Upper lobe of left lung (tissue), 6 donors: ENCODE results near the gene CUL9. TPM values are rescaled to one million over a fixed set of nuclear protein-coding genes. Genes with fewer than 3 reads are reported as not detected.
A peak's percentile ranks its signal among the peaks of the same experiment; 100 is the strongest.

Experiments
- ATAC-seq, 2 donors: fragments of 200-7000 bp; cut with Tn5 transposase; one replicate each; pipeline ENCODE4 v1.9.1; 2022; ENCODE audit warnings: mild to moderate bottlenecking in 2 of 2, moderate library complexity in 2 of 2; ENCODE audit not compliant: low FRiP score in 2 of 2
- DNase-seq, 2 donors: peaks; one replicate each; pipeline ENCODE4 v3.0.0-alpha.2; 2019 to 2020
- H3K27ac ChIP-seq, 4 donors: fragments of 200-600 bp; sonication (generic); one replicate each; pipeline ENCODE4 v1.5.1; 2016 to 2019
- H3K27me3 ChIP-seq, 4 donors: fragments of 200-600 bp; sonication (generic); one replicate each; pipeline ENCODE4 v1.5.1; 2017 to 2019
- H3K36me3 ChIP-seq, 4 donors: fragments of 200-600 bp; sonication (generic); one replicate each; pipeline ENCODE4 v1.5.1; 2016 to 2019
- H3K4me1 ChIP-seq, 4 donors: fragments of 200-600 bp; sonication (generic); one replicate each; pipeline ENCODE4 v1.5.1; 2018 to 2019
- H3K4me3 ChIP-seq, 4 donors: fragments of 200-600 bp; sonication (generic); one replicate each; pipeline ENCODE4 v1.5.1; 2017 to 2019; ENCODE audit warnings: mild to moderate bottlenecking in 2 of 4, moderate library complexity in 1 of 4
- H3K9me3 ChIP-seq, 4 donors: fragments of 200-600 bp; sonication (generic); one replicate each; pipeline ENCODE4 v1.5.1; 2018 to 2019
- EP300 ChIP-seq, 4 donors: sonication (generic); formaldehyde crosslinking; IDR thresholded peaks; one replicate each; pipeline ENCODE4 v1.5.1; 2017; ENCODE audit warnings: antibody characterized with exemption in 4 of 4, control low read depth in 2 of 4
- POLR2A ChIP-seq, 4 donors: fragments of 450-650 bp; IDR thresholded peaks; one replicate each; pipeline ENCODE4 v1.5.1; 2016 to 2017; ENCODE audit warnings: antibody characterized with exemption in 4 of 4, mild to moderate bottlenecking in 2 of 4
- POLR2AphosphoS5 ChIP-seq, 2 donors: sonication (generic); formaldehyde crosslinking; IDR thresholded peaks; one replicate each; pipeline ENCODE4 v1.5.1; 2017; ENCODE audit warnings: antibody characterized with exemption in 2 of 2
- WGBS, 2 donors: methylation state at CpG; one replicate each; pipeline ENCODE4 v1.1.5; 2017 to 2018; 5-methylcytosine and 5-hydroxymethylcytosine counted together
- total RNA-seq, 6 donors: library from RNA; depleted of rRNA in 4 of 6; stranded (reverse); fragments of >200 nt in 4 of 6; gene quantifications; one replicate each; pipeline versions ENCODE4 v1.1.0 to v1.2.1, GENCODE V29; 2016 to 2021
- TF ChIP-seq, protein P1 (sequence below), 6 experiments: fragments of 450-650 bp in 4 of 6; fragments of 200-600 bp in 2 of 6; sonication (generic) in 2 of 6; IDR thresholded peaks; one replicate each; pipeline ENCODE4 v1.5.1; 2016 to 2019; ENCODE audit warnings: antibody characterized with exemption in 6 of 6
- donor health status: DM: no; HTN: no; CAD: no; lungs with moderate emphysema.
- donor health status: DM: no; HTN: yes; CAD: no; lungs with severe emphysema.

The CUL9 gene
- total RNA-seq, 6 donors from 2014 or later: 26.9 to 105 (median 47.5) TPM

DNA sequence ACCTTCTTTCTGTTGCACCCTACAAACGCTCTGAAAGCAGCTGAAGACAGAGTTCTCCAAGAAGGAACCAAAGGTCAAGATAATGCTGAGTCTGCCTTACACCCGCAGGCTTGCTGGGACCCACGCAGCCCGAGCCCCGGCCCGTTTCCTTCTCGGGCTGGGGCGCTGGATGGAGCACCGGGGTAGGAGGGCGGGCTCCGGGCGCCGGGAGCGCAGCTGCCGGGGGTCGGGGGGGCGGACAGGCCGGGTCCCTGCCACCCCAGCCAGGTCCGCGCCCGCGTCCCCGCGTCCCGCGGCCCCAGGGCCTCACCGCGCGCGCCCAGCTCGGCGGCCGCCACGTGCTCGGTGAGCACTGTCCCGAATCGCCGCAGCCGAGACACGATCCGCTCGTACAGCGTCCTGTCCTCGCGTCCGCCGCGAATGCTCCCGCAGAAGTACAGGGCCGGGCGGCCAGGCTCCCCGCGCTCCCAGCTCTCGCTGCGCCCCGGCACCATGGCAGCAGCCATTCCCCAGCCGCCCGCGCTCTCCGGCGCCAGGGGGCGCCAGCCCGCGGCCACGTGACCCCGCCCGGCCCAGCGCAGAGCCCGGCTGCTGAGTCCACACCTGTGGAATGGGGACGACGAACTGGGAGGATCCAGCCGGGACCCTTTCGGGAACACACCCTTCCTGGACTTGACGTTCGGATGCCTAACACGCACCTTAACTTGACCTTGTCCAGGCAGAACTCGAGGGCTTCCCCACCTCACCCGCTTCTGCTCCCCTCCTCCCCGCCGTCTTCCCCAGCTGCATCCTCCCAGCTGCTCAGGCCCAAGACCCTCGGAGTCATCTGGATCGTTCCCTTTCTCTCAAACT, 47.2 kb downstream of the CUL9 start, which contains the start of gene DNPH1:
Gene DNPH1, minus strand, starts transcription at position 531 of the 852 bp plus-strand sequence. Its CDS starts 25 bp downstream, at position 506.
- TF ChIP-seq, protein P1, sequence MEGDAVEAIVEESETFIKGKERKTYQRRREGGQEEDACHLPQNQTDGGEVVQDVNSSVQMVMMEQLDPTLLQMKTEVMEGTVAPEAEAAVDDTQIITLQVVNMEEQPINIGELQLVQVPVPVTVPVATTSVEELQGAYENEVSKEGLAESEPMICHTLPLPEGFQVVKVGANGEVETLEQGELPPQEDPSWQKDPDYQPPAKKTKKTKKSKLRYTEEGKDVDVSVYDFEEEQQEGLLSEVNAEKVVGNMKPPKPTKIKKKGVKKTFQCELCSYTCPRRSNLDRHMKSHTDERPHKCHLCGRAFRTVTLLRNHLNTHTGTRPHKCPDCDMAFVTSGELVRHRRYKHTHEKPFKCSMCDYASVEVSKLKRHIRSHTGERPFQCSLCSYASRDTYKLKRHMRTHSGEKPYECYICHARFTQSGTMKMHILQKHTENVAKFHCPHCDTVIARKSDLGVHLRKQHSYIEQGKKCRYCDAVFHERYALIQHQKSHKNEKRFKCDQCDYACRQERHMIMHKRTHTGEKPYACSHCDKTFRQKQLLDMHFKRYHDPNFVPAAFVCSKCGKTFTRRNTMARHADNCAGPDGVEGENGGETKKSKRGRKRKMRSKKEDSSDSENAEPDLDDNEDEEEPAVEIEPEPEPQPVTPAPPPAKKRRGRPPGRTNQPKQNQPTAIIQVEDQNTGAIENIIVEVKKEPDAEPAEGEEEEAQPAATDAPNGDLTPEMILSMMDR (IDR thresholded peaks at IDR 0.05): peak; percentile 90 to 98 (median 98)
- TF ChIP-seq POLR2AphosphoS5 (IDR thresholded peaks at IDR 0.05): peak in 1 of 2 donors; percentile 14
- TF ChIP-seq EP300 (IDR thresholded peaks at IDR 0.05): no peak
- peak in 1 of 4 donors; percentile 61 for TF ChIP-seq POLR2A (IDR thresholded peaks at IDR 0.05)
- ATAC-seq (peak; percentile 88 to 97), DNase-seq (peak; percentile 77 to 97)
- H3K4me1 ChIP-seq: peaks cover 0 to 22% (median 13%) of the 10 kb centered on the region in 4 donors
- 7 to 24% methylated on average over 7 to 30 of the region's 82 CpGs for WGBS, 2 donors
- H3K36me3 ChIP-seq: peaks cover 0 to 2% (median 0%) of the 10 kb centered on the region in 4 donors
- no peaks in the 10 kb centered on the region for H3K27me3 ChIP-seq
- peak within 1 kb of the TSS; percentile 49 to 85 (median 68) for H3K4me3 ChIP-seq
- no peaks in the 10 kb centered on the region for H3K9me3 ChIP-seq
- H3K27ac ChIP-seq: peak within 1 kb of the TSS in 3 of 4 donors; percentile 52 to 76 (median 68)

DNA sequence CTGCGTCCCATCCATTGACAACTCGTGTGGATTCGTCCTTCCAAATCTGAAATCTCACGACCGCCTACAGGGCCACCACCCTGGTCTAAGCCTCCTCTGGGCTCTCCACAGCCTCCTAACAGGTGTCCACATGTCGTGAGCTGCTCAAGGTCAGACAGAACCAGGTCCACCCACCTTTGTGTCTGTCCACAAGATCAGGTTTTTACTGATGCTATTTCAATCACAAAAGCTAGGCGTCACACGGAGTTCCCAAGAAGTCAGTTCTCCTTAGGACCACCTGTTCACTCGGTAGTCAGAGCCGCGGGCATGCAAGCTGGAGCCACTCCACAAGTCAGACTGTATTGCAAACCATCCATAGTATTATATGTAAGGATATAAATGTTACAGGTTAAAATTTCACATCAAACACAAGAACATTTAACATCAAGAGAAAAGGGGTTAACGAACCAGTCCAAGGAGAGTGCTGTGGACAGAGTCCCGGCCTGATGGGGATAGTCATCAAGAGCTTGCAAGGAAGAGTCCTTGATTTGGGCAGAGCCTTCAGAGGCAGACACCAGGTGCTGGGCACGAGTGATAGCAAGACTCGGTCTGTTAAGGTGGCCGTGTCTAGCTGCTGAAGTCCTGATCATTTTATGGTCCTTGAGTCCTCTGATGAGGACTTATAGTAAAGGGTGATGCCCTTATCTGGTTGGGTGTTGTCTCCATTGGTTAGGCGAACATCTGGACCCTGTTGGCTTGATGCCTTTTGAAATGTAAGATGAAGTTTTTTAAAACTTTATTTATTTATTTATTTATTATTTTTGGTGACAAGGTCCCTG, 48.0 kb downstream of the CUL9 start:
- no peak for ATAC-seq
- Histone ChIP-seq H3K27me3 (no peaks in the 10 kb centered on the region), H3K36me3 (no peaks in the 10 kb centered on the region), H3K4me1 (peaks cover 0 to 16% (median 8%) of the 10 kb centered on the region in 4 donors), H3K4me3 (peak overlapping the region in 2 of 4 donors; percentile 72 to 85), H3K27ac (peak overlapping the region in 2 of 4 donors; percentile 68 to 76), H3K9me3 (no peaks in the 10 kb centered on the region)
- 83 to 85% methylated on average over 17 of the region's 17 CpGs for WGBS, 2 donors
- DNase-seq: no peak
- TF ChIP-seq EP300 (IDR thresholded peaks at IDR 0.05) (no peak), POLR2A (IDR thresholded peaks at IDR 0.05) (no peak), POLR2AphosphoS5 (IDR thresholded peaks at IDR 0.05) (no peak)
- TF ChIP-seq, protein P1 (IDR thresholded peaks at IDR 0.05): no peak

DNA sequence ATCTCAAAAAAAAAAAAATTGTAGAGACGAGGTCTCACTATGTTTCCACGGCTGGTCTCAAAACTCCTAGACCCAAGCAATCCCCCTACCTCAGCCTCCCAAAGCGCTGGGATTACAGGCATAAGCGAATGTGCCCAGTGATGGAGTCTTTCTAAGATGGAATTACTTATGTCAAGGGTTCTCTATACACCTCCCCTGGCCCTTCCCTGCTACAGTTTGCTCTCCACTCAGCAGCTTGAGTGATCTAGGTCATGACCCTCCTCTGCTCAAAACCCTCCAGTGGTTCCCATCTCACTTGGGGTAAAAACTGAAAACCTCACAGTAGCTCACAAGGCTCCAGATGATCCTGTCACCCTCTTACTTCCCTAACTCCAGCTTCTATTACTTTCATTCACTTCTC, 49.1 kb downstream of the CUL9 start:
- Histone ChIP-seq H3K9me3 (no peaks in the 10 kb centered on the region), H3K36me3 (no peaks in the 10 kb centered on the region), H3K4me3 (no peak overlapping the region), H3K27ac (no peak overlapping the region), H3K4me1 (peaks cover 0 to 16% (median 8%) of the 10 kb centered on the region in 4 donors), H3K27me3 (no peaks in the 10 kb centered on the region)
- no peak for ATAC-seq
- TF ChIP-seq POLR2A (IDR thresholded peaks at IDR 0.05) (no peak), EP300 (IDR thresholded peaks at IDR 0.05) (no peak), POLR2AphosphoS5 (IDR thresholded peaks at IDR 0.05) (no peak)
- TF ChIP-seq, protein P1 (IDR thresholded peaks at IDR 0.05): no peak
- DNase-seq: no peak
- 87 to 88% methylated on average over 4 of the region's 4 CpGs for WGBS, 2 donors

DNA sequence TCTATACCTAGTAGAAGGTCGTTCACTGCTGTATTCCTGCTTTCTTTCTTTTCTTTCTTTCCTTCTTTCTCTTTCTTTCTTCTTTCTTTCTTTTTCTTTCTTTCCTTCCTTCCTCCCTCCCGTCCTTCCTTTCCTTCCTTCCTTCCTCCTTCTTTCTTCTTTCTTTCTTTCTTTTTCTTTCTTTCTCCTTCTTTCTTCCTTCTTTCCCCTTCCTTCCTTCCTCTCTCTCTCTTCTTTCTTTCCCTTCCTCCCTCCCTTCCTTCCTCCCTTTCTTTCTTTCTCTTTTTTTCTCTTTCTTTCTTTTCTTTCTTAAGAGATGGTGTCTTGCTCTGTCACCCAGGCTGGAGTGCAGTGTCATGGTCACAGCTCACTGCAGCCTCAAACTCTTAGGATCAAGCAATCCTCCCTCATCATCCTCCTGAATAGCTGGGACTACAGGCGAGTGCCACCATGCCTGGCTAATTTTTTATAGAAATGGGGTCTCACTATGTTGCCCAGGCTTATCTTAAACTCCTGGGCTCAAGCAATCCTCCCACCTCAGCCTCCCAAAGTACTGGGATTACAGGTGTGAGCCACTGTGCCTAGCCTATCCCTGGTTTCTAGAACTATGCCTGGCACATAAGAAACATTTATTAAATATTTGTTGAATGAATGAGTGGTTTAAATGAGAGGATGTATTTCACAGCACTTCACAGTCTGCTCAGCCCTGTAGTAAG, 49.9 kb downstream of the CUL9 start:
- H3K9me3 ChIP-seq: no peaks in the 10 kb centered on the region
- 65 to 68% methylated on average over 3 of the region's 3 CpGs for WGBS, 2 donors

More for the DNA sequence above, 49.9 kb downstream of the CUL9 start:
- ATAC-seq: no peak
- no peak for DNase-seq
- peaks cover 0 to 16% (median 8%) of the 10 kb centered on the region in 4 donors for H3K4me1 ChIP-seq
- H3K27me3 ChIP-seq: no peaks in the 10 kb centered on the region
- H3K36me3 ChIP-seq: no peaks in the 10 kb centered on the region
- H3K4me3 ChIP-seq: no peak overlapping the region
- no peak overlapping the region for H3K27ac ChIP-seq
- TF ChIP-seq EP300 (IDR thresholded peaks at IDR 0.05) (no peak), POLR2A (IDR thresholded peaks at IDR 0.05) (no peak), POLR2AphosphoS5 (IDR thresholded peaks at IDR 0.05) (no peak)
- TF ChIP-seq, protein P1 (IDR thresholded peaks at IDR 0.05): no peak
